Activated T-cell treated with anti-CD3 and anti-CD28 coated beads, Interleukin-2, amount 50 U/mL, for 72 hours (primary cell): ENCODE results near the gene ZNF770. TPM values are rescaled to one million over a fixed set of nuclear protein-coding genes. Genes with fewer than 3 reads are reported as not detected.

ENCODE experiments used
- total RNA-seq, 2 donors: library from RNA; stranded (reverse); gene quantifications; one replicate each; pipeline ENCODE4 v1.2.3, GENCODE V29; 2022

ZNF770 gene
- total RNA-seq, 2 donors from 2014 or later, result 45.7 to 46.9 TPM

Other genes with a start within 250 kb of the ZNF770 start
- not detected for gene GJD2, start 233.3 kb downstream of the ZNF770 start, total RNA-seq
- gene ACTC1, start 192.7 kb downstream of the ZNF770 start, total RNA-seq, result not detected
- gene AQR, start 18.5 kb downstream of the ZNF770 start, total RNA-seq, result 10 to 100 TPM; 32.1 to 33.9 TPM
- gene NANOGP8, start 97.0 kb upstream of the ZNF770 start, total RNA-seq, result not detected